HG03378 (cell line): ENCODE results near the gene VSIG2.

Source experiments
- ATAC-seq: cut with Tn5 transposase; IDR thresholded peaks from one replicate; pipeline ENCODE4 v1.9.1; 2021; ENCODE audit warnings: mild to moderate bottlenecking, moderate library complexity; ENCODE audit not compliant: unreplicated experiment

The VSIG2 gene

DNA sequence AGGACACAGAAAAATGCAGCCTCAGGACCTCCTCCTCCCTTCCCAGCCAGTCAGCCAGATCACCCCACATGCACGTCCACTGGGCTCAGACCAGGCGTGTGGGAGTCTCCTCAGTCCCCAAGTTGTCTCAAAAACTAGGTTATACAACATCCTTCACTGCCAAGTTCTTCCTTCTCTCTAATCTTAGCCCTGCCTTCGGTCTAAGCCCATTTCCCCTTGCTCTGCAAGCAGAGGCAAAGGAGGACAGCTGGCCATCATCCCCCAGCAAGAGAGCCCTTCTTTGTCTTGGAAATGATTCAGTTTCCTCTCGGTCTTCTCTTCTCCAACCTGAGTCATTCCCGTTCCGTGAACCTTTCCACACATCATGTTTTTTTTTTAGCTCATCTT, 26.3 kb downstream of the VSIG2 start:
- peak; percentile 11 for ATAC-seq

GRCh38 chr11:124724979-124725718, 26.9 kb downstream of the VSIG2 start:
- ATAC-seq = peak; percentile 96

GRCh38 chr11:124722176-124722575, 29.9 kb downstream of the VSIG2 start:
- ATAC-seq = no peak

- no peak for ATAC-seq
These were observed 32.5 kb downstream of the VSIG2 start for GRCh38 chr11:124719534-124719933.

DNA sequence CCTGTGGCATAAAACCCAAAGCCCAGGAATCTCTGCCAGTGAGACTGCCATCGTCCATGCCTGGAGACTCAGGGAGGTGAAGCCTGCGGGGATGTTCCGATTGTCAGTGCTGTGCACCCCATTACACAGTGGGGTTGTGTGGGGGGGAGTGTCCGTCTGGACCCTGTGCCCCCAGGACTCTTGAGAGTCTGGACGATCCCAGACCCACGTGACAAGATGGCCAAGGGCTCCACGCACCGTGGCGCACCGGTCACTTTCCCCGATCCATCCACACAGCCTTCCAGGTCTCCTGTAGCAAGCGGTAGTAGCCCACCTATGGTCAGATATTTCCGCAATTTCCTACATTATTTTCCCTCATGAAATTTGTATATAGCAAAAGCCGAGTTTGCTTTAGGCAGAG, 33.3 kb downstream of the VSIG2 start:
- no peak for ATAC-seq

GRCh38 chr11:124717786-124718651, 34.0 kb downstream of the VSIG2 start:
- no peak for ATAC-seq

DNA sequence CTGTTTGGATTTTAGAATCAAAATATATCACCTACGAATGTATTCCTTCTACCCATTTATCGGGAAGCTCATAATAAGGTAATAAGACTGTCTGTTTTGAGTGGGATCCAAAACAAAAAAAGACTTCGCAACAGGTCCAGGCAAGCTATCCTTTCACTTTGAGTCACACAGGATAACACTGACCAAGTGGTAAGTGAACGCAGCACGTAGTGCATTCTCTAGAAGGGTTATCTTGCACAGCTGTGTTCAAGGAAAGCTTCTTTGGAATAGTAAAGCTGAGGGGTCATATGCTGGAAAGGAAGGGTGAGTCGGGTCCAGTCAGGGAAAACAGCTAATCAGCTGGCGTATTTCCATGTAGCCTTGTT, 34.7 kb downstream of the VSIG2 start:
- ATAC-seq = peak; percentile 53

GRCh38 chr11:124716591-124716990, 35.5 kb downstream of the VSIG2 start:
- ATAC-seq = no peak

- no peak for ATAC-seq
These were observed 39.7 kb downstream of the VSIG2 start for GRCh38 chr11:124712392-124712791.

GRCh38 chr11:124707829-124708228, 44.2 kb downstream of the VSIG2 start:
- no peak for ATAC-seq

- no peak for ATAC-seq
These were observed 52.0 kb downstream of the VSIG2 start for GRCh38 chr11:124700028-124700427.

GRCh38 chr11:124699547-124699946, 52.5 kb downstream of the VSIG2 start:
- ATAC-seq = no peak
